Right cardiac atrium (tissue), 5 donors: ENCODE results near the gene TRABD2B. TPM values are rescaled to one million over a fixed set of nuclear protein-coding genes. Genes with fewer than 3 reads are reported as not detected.
A peak's percentile ranks its signal among the peaks of the same experiment; 100 is the strongest.

Experiments used
- ATAC-seq, 2 donors: fragments of 200-7000 bp; cut with Tn5 transposase; one replicate each; pipeline versions ENCODE4 v1.8.0 to v1.9.1; 2020; ENCODE audit warnings: moderate library complexity in 2 of 2, mild to moderate bottlenecking in 1 of 2
- DNase-seq, 3 donors: peaks; one replicate each; pipeline ENCODE4 v3.0.0-alpha.2; 2020
- H3K27ac ChIP-seq: one replicate; pipeline ENCODE4 v1.5.1; 2013; ENCODE audit warnings: mild to moderate bottlenecking, low read length, control low read depth, moderate library complexity
- H3K27me3 ChIP-seq: one replicate; pipeline ENCODE4 v1.6.1; 2013; ENCODE audit not compliant: control insufficient read depth, insufficient read depth
- H3K4me1 ChIP-seq: one replicate; pipeline ENCODE4 v1.6.1; 2013; ENCODE audit warnings: low read length; ENCODE audit not compliant: control insufficient read depth, insufficient read depth
- H3K4me3 ChIP-seq: one replicate; pipeline ENCODE4 v1.5.1; 2013; ENCODE audit warnings: low read length, control low read depth
- H3K9me3 ChIP-seq: one replicate; pipeline ENCODE4 v1.6.1; 2013; ENCODE audit warnings: low read length; ENCODE audit not compliant: control insufficient read depth
- WGBS: extraction: QIAGEN DNeasy Blood & Tissue Kit; methylation state at CpG from one replicate; pipeline ENCODE4 v1.1.7; 2013; 5-methylcytosine and 5-hydroxymethylcytosine counted together
- intact Hi-C, 4 donors: fragments of 100-400 bp; cut with DNase I; formaldehyde crosslinking; loops; one replicate each; pipeline versions ENCODE4 v1.11.0 to v1.14.0; 2022 to 2023
- polyA plus RNA-seq: library from polyadenylated mRNA; stranded (reverse); fragments of 200-250 nt; gene quantifications from one replicate; pipeline ENCODE4 v1.2.3, GENCODE V29; 2013
- total RNA-seq, 4 donors: library from RNA; stranded (reverse); fragmentation: NEBNext Ultra II Directional; extraction: Animal tissue kit (Norgen Biotek cat#: 25700); gene quantifications; one replicate each; pipeline ENCODE4 v1.2.1, GENCODE V29; 2021
- donor health status: healthy with polysubstance abuse.
- donor health status: DM: no; HTN: yes; CAD: no.
- donor health status: DM: no; HTN: no; CAD: no.
- donor health status: DM: no; HTN: yes; CAD: no; lungs with severe emphysema.
- donor health status: DM: yes; HTN: yes; CAD: no.

TRABD2B gene
- total and polyA plus RNA-seq, 5 donors, result 6.7 to 23.7 (median 17.8) TPM

GRCh38 chr1:47991187-47991586 lies 6.0 kb downstream of the TRABD2B start:
- ATAC-seq (no peak), DNase-seq (no peak)
- H3K4me1 ChIP-seq, result peaks cover 7% of the 10 kb centered on the region

GRCh38 chr1:47990286-47990685 lies 6.9 kb downstream of the TRABD2B start:
- H3K27me3 ChIP-seq, result no peaks in the 10 kb centered on the region
- WGBS, result 81% methylated on average over 4 of the region's 4 CpGs
- no peak overlapping the region for H3K27ac ChIP-seq
- peaks cover 7% of the 10 kb centered on the region for H3K4me1 ChIP-seq
- no peaks in the 10 kb centered on the region for H3K9me3 ChIP-seq
- H3K4me3 ChIP-seq, result no peak overlapping the region
- ATAC-seq, result no peak
- intact Hi-C loops, result loop anchor here in 3 of 4 donors (10.0 kb wide), 2 partner anchors 205 to 235 kb away; no protein-coding TSS in a partner anchor
- no peak for DNase-seq

More at GRCh38 chr1:47991187-47991586, 6.0 kb downstream of the TRABD2B start:
- intact Hi-C loops, result loop anchor here in 3 of 4 donors (10.0 kb wide), 2 partner anchors 206 to 236 kb away; no protein-coding TSS in a partner anchor
- 81% methylated on average over 5 of the region's 5 CpGs for WGBS
- Histone ChIP-seq H3K27ac (no peak overlapping the region), H3K27me3 (no peaks in the 10 kb centered on the region), H3K4me3 (no peak overlapping the region), H3K9me3 (no peaks in the 10 kb centered on the region)

GRCh38 chr1:47987601-47988000 lies 9.6 kb downstream of the TRABD2B start:
- Histone ChIP-seq H3K27me3 (no peaks in the 10 kb centered on the region), H3K4me1 (peaks cover 12% of the 10 kb centered on the region), H3K27ac (peak overlapping the region; percentile 92), H3K4me3 (no peak overlapping the region), H3K9me3 (no peaks in the 10 kb centered on the region)
- intact Hi-C loops, result no loop called here
- no peak for ATAC-seq
- 84% methylated on average over 11 of the region's 11 CpGs for WGBS
- DNase-seq, result no peak

GRCh38 chr1:47986761-47987200 lies 10.4 kb downstream of the TRABD2B start:
- H3K4me1 ChIP-seq, result peaks cover 8% of the 10 kb centered on the region
- WGBS, result 6% methylated on average over 19 of the region's 19 CpGs
- no peaks in the 10 kb centered on the region for H3K27me3 ChIP-seq
- ATAC-seq (peak; percentile 85), DNase-seq (peak; percentile 75 to 89 (median 87))
- intact Hi-C loops, result no loop called here
- H3K9me3 ChIP-seq, result no peaks in the 10 kb centered on the region
- peak overlapping the region; percentile 92 for H3K27ac ChIP-seq
- no peak overlapping the region for H3K4me3 ChIP-seq

- no peak for DNase-seq
- Histone ChIP-seq H3K27me3 (no peaks in the 10 kb centered on the region), H3K9me3 (no peaks in the 10 kb centered on the region), H3K4me1 (peaks cover 8% of the 10 kb centered on the region), H3K4me3 (no peak overlapping the region), H3K27ac (peak overlapping the region; percentile 67)
- 54% methylated on average over 4 of the region's 4 CpGs for WGBS
- no peak for ATAC-seq
- intact Hi-C loops, result no loop called here
These were observed 12.2 kb downstream of the TRABD2B start for GRCh38 chr1:47985018-47985417.

GRCh38 chr1:47984175-47984789 lies 12.9 kb downstream of the TRABD2B start:
- Histone ChIP-seq H3K9me3 (no peaks in the 10 kb centered on the region), H3K4me1 (peaks cover 8% of the 10 kb centered on the region), H3K4me3 (no peak overlapping the region), H3K27me3 (no peaks in the 10 kb centered on the region), H3K27ac (peak overlapping the region; percentile 14)
- 26% methylated on average over 46 of the region's 46 CpGs for WGBS
- intact Hi-C loops, result no loop called here
- ATAC-seq (peak; percentile 58 to 78), DNase-seq (peak; percentile 80 to 88 (median 86))

- H3K27me3 ChIP-seq, result no peaks in the 10 kb centered on the region
- H3K9me3 ChIP-seq, result no peaks in the 10 kb centered on the region
- H3K27ac ChIP-seq, result no peak overlapping the region
- intact Hi-C loops, result no loop called here
- H3K4me1 ChIP-seq, result peaks cover 8% of the 10 kb centered on the region
- WGBS, result 41% methylated on average over 12 of the region's 12 CpGs
- DNase-seq (no peak), ATAC-seq (no peak)
- H3K4me3 ChIP-seq, result no peak overlapping the region
These were observed 13.5 kb downstream of the TRABD2B start for GRCh38 chr1:47983691-47984090.

- Histone ChIP-seq H3K4me1 (peaks cover 5% of the 10 kb centered on the region), H3K4me3 (no peak overlapping the region), H3K9me3 (no peaks in the 10 kb centered on the region), H3K27me3 (no peaks in the 10 kb centered on the region), H3K27ac (no peak overlapping the region)
- intact Hi-C loops, result no loop called here
- DNase-seq (no peak), ATAC-seq (no peak)
These were observed 15.4 kb downstream of the TRABD2B start for GRCh38 chr1:47981667-47982350.

- intact Hi-C loops, result no loop called here
- DNase-seq (no peak), ATAC-seq (no peak)
- no peak overlapping the region for H3K27ac ChIP-seq
- peaks cover 7% of the 10 kb centered on the region for H3K4me1 ChIP-seq
- H3K9me3 ChIP-seq, result no peaks in the 10 kb centered on the region
- 82% methylated on average over 3 of the region's 3 CpGs for WGBS
- no peaks in the 10 kb centered on the region for H3K27me3 ChIP-seq
- H3K4me3 ChIP-seq, result no peak overlapping the region
These were observed 16.7 kb downstream of the TRABD2B start for GRCh38 chr1:47980501-47980900.

- Histone ChIP-seq H3K27ac (no peak overlapping the region), H3K9me3 (no peaks in the 10 kb centered on the region), H3K4me3 (no peak overlapping the region), H3K27me3 (no peaks in the 10 kb centered on the region), H3K4me1 (peaks cover 7% of the 10 kb centered on the region)
- DNase-seq (no peak), ATAC-seq (no peak)
- intact Hi-C loops, result no loop called here
- WGBS, result 81% methylated on average over 3 of the region's 3 CpGs
These were observed 17.5 kb downstream of the TRABD2B start for GRCh38 chr1:47979724-47980123.

GRCh38 chr1:47978486-47978885 lies 18.7 kb downstream of the TRABD2B start:
- Histone ChIP-seq H3K27me3 (no peaks in the 10 kb centered on the region), H3K4me1 (peaks cover 2% of the 10 kb centered on the region), H3K4me3 (no peak overlapping the region), H3K9me3 (no peaks in the 10 kb centered on the region), H3K27ac (no peak overlapping the region)
- ATAC-seq (no peak), DNase-seq (no peak)
- 87% methylated on average over 12 of the region's 12 CpGs for WGBS
- intact Hi-C loops, result no loop called here
